ENCODE data around the gene FSTL3. TPM values are rescaled to one million over a fixed set of nuclear protein-coding genes. Genes with fewer than 3 reads are reported as not detected.

Gene FSTL3
- total RNA-seq, 2 donors from 2014 or later: 64.4 to 437 TPM

GRCh38 chr19:652467-653389, 23.5 kb upstream of the FSTL3 start:
- Histone ChIP-seq H3K9me3 (no peaks in the 10 kb centered on the region), H3K4me1 (peaks cover 0 to 21% of the 10 kb centered on the region in 2 donors)

GRCh38 chr19:653425-653824, 22.8 kb upstream of the FSTL3 start:
- Histone ChIP-seq H3K4me3 (no peak overlapping the region), H3K9me3 (no peaks in the 10 kb centered on the region), H3K4me1 (peaks cover 0 to 28% of the 10 kb centered on the region in 2 donors), H3K27ac (no peak overlapping the region), H3K36me3 (peaks cover 42% of the 10 kb centered on the region), H3K27me3 (no peaks in the 10 kb centered on the region)
- DNase-seq (ENCODE audit: low spot score): no peak
- no peak for TF ChIP-seq CTCF (IDR thresholded peaks at IDR 0.05)

More at GRCh38 chr19:652467-653389, 23.5 kb upstream of the FSTL3 start:
- H3K4me3 ChIP-seq: no peak overlapping the region
- H3K36me3 ChIP-seq: peaks cover 49% of the 10 kb centered on the region
- no peak for TF ChIP-seq CTCF (IDR thresholded peaks at IDR 0.05)
- no peak overlapping the region for H3K27ac ChIP-seq
- DNase-seq (ENCODE audit: low spot score): no peak
- H3K27me3 ChIP-seq: no peaks in the 10 kb centered on the region

GRCh38 chr19:655691-656090, 20.5 kb upstream of the FSTL3 start:
- TF ChIP-seq CTCF (IDR thresholded peaks at IDR 0.05): no peak
- no peak for DNase-seq (ENCODE audit: low spot score)
- peaks cover 28% of the 10 kb centered on the region for H3K36me3 ChIP-seq
- H3K4me3 ChIP-seq: no peak overlapping the region
- no peaks in the 10 kb centered on the region for H3K27me3 ChIP-seq
- H3K9me3 ChIP-seq: no peaks in the 10 kb centered on the region
- no peak overlapping the region for H3K27ac ChIP-seq
- H3K4me1 ChIP-seq: peaks cover 0 to 51% of the 10 kb centered on the region in 2 donors

- H3K27me3 ChIP-seq: no peaks in the 10 kb centered on the region
- H3K36me3 ChIP-seq: peaks cover 15% of the 10 kb centered on the region
- TF ChIP-seq CTCF (IDR thresholded peaks at IDR 0.05): no peak
- DNase-seq (ENCODE audit: low spot score): no peak
- no peak overlapping the region for H3K4me3 ChIP-seq
- no peaks in the 10 kb centered on the region for H3K9me3 ChIP-seq
- peaks cover 0 to 63% of the 10 kb centered on the region in 2 donors for H3K4me1 ChIP-seq
- H3K27ac ChIP-seq: no peak overlapping the region
Observed at GRCh38 chr19:656751-657559, 19.2 kb upstream of the FSTL3 start.

GRCh38 chr19:657611-658010, 18.6 kb upstream of the FSTL3 start:
- Histone ChIP-seq H3K4me1 (peaks cover 0 to 67% of the 10 kb centered on the region in 2 donors), H3K27me3 (no peaks in the 10 kb centered on the region), H3K9me3 (no peaks in the 10 kb centered on the region), H3K36me3 (peaks cover 11% of the 10 kb centered on the region), H3K4me3 (no peak overlapping the region), H3K27ac (no peak overlapping the region)
- no peak for DNase-seq (ENCODE audit: low spot score)
- no peak for TF ChIP-seq CTCF (IDR thresholded peaks at IDR 0.05)
